CD4-positive, CD25-positive, alpha-beta regulatory T cell (primary cell): ENCODE measurements around the gene RRBP1. TPM values are rescaled to one million over a fixed set of nuclear protein-coding genes. Genes with fewer than 3 reads are reported as not detected.

Experiments used
- ATAC-seq, 2 donors: fragments of 150-1000 bp; cut with Tn5 transposase; one replicate each; pipeline ENCODE4 v1.10.0; 2021; ENCODE audit warnings: low read depth in 2 of 2, moderate number of reproducible peaks in 2 of 2, moderate library complexity in 1 of 2
- DNase-seq, 3 donors: peaks; one replicate each; pipeline versions ENCODE4 v3.0.0 to v3.0.0-alpha.2; 2012 to 2022; ENCODE audit warnings: mixed read lengths in 1 of 3
- H3K27ac ChIP-seq: one replicate; pipeline ENCODE4 v1.7.0; 2013; ENCODE audit warnings: mild to moderate bottlenecking, low read length; ENCODE audit not compliant: insufficient read depth, poor library complexity, severe bottlenecking
- H3K27me3 ChIP-seq: one replicate; pipeline ENCODE4 v1.7.0; 2013; ENCODE audit warnings: low read length; ENCODE audit not compliant: control insufficient read depth, insufficient read depth
- H3K36me3 ChIP-seq: one replicate; pipeline ENCODE4 v1.7.0; 2013; ENCODE audit warnings: mild to moderate bottlenecking, low read length, moderate library complexity; ENCODE audit not compliant: control insufficient read depth, insufficient read depth
- H3K4me1 ChIP-seq: 2 replicates; pipeline ENCODE4 v1.7.0; 2013; ENCODE audit warnings: mild to moderate bottlenecking, low read length; ENCODE audit not compliant: insufficient read depth, control insufficient read depth, poor library complexity, severe bottlenecking
- H3K4me3 ChIP-seq: one replicate; pipeline ENCODE4 v1.7.0; 2013; ENCODE audit warnings: low read depth, mild to moderate bottlenecking, low read length, moderate library complexity
- H3K9me3 ChIP-seq, 2 experiments: 1 replicate in 1 of 2; 2 replicates in 1 of 2; pipeline ENCODE4 v1.7.0; 2013; ENCODE audit warnings: low read length in 2 of 2, mild to moderate bottlenecking in 1 of 2, moderate library complexity in 1 of 2; ENCODE audit not compliant: control insufficient read depth in 2 of 2
- H3K27ac Mint-ChIP-seq, 3 donors: one replicate each; pipeline ENCODE4 v1.8.0; 2020 to 2022; ENCODE audit warnings: mild to moderate bottlenecking in 3 of 3, mixed read lengths in 3 of 3, moderate library complexity in 2 of 3
- H3K27me3 Mint-ChIP-seq: one replicate; pipeline ENCODE4 v1.8.0; 2022; ENCODE audit warnings: mild to moderate bottlenecking, mixed read lengths
- H3K36me3 Mint-ChIP-seq: one replicate; pipeline ENCODE4 v1.8.0; 2020; ENCODE audit warnings: mixed read lengths
- H3K4me1 Mint-ChIP-seq, 4 donors: one replicate each; pipeline ENCODE4 v1.8.0; 2020 to 2022; ENCODE audit warnings: mixed read lengths in 4 of 4, mild to moderate bottlenecking in 1 of 4
- H3K4me3 Mint-ChIP-seq, 4 donors: one replicate each; pipeline ENCODE4 v1.8.0; 2020 to 2022; ENCODE audit warnings: mild to moderate bottlenecking in 4 of 4, mixed read lengths in 4 of 4, moderate library complexity in 3 of 4
- H3K9me3 Mint-ChIP-seq, 7 donors: one replicate each; pipeline ENCODE4 v1.8.0; 2020 to 2022; ENCODE audit warnings: mixed read lengths in 7 of 7, mild to moderate bottlenecking in 3 of 7, moderate library complexity in 2 of 7
- polyA plus RNA-seq, 4 donors: library from polyadenylated mRNA; unstranded; fragments of 300-500 nt; fragmentation: Illumina TruSeq; gene quantifications; one replicate each; pipeline ENCODE4 v1.2.3, GENCODE V29; 2021
- total RNA-seq: library from RNA; stranded (reverse); gene quantifications from one replicate; pipeline ENCODE4 v1.2.3, GENCODE V29; 2022

RRBP1 gene
- total and polyA plus RNA-seq, 5 donors from 2014 or later = 0.60 to 33.6 (median 1.8) TPM

- Mint-ChIP-seq H3K4me3 (no peak overlapping the region), H3K4me1 (peaks cover 0 to 15% (median 6%) of the 10 kb centered on the region in 4 donors), H3K27me3 (no peaks in the 10 kb centered on the region), H3K9me3 (no peaks in the 10 kb centered on the region), H3K36me3 (peaks cover 3% of the 10 kb centered on the region), H3K27ac (peak overlapping the region in 1 of 3 donors; percentile 15)
- H3K36me3 ChIP-seq = peaks cover 10% of the 10 kb centered on the region
- no peaks in the 10 kb centered on the region for H3K9me3 ChIP-seq
- H3K27ac ChIP-seq = no peak overlapping the region
- H3K4me3 ChIP-seq = no peak overlapping the region
- no peak for DNase-seq
- ATAC-seq = no peak
- no peaks in the 10 kb centered on the region for H3K27me3 ChIP-seq
- H3K4me1 ChIP-seq = peaks cover 12% of the 10 kb centered on the region
These were observed 65.4 kb downstream of the RRBP1 start for GRCh38 chr20:17616480-17617211.

GRCh38 chr20:17615645-17616479, 66.2 kb downstream of the RRBP1 start:
- DNase-seq = no peak
- Mint-ChIP-seq H3K4me1 (peaks cover 0 to 19% (median 6%) of the 10 kb centered on the region in 4 donors), H3K27ac (no peak overlapping the region), H3K36me3 (peaks cover 3% of the 10 kb centered on the region), H3K27me3 (no peaks in the 10 kb centered on the region), H3K9me3 (no peaks in the 10 kb centered on the region), H3K4me3 (no peak overlapping the region)
- H3K27me3 ChIP-seq = no peaks in the 10 kb centered on the region
- H3K27ac ChIP-seq = no peak overlapping the region
- no peak for ATAC-seq
- H3K9me3 ChIP-seq = no peaks in the 10 kb centered on the region
- peaks cover 20% of the 10 kb centered on the region for H3K4me1 ChIP-seq
- no peak overlapping the region for H3K4me3 ChIP-seq
- H3K36me3 ChIP-seq = peaks cover 4% of the 10 kb centered on the region

- H3K27ac ChIP-seq = no peak overlapping the region
- ATAC-seq (no peak), DNase-seq (no peak)
- Mint-ChIP-seq H3K27ac (peak overlapping the region in 1 of 3 donors; percentile 59), H3K36me3 (peaks cover 3% of the 10 kb centered on the region), H3K4me1 (peaks cover 4 to 27% (median 11%) of the 10 kb centered on the region in 4 donors), H3K4me3 (no peak overlapping the region), H3K27me3 (no peaks in the 10 kb centered on the region), H3K9me3 (no peaks in the 10 kb centered on the region)
- H3K9me3 ChIP-seq = no peaks in the 10 kb centered on the region
- no peak overlapping the region for H3K4me3 ChIP-seq
- peaks cover 29% of the 10 kb centered on the region for H3K4me1 ChIP-seq
- no peaks in the 10 kb centered on the region for H3K27me3 ChIP-seq
- peaks cover 3% of the 10 kb centered on the region for H3K36me3 ChIP-seq
These were observed 67.0 kb downstream of the RRBP1 start for GRCh38 chr20:17614812-17615644.

GRCh38 chr20:17614176-17614811, 67.7 kb downstream of the RRBP1 start:
- Histone ChIP-seq H3K4me3 (no peak overlapping the region), H3K36me3 (no peaks in the 10 kb centered on the region), H3K9me3 (no peaks in the 10 kb centered on the region), H3K4me1 (peaks cover 35% of the 10 kb centered on the region), H3K27ac (no peak overlapping the region), H3K27me3 (no peaks in the 10 kb centered on the region)
- Mint-ChIP-seq H3K36me3 (peaks cover 3% of the 10 kb centered on the region), H3K9me3 (no peaks in the 10 kb centered on the region), H3K27ac (peak overlapping the region in 2 of 3 donors; percentile 18 to 59), H3K27me3 (no peaks in the 10 kb centered on the region), H3K4me1 (peaks cover 4 to 35% (median 16%) of the 10 kb centered on the region in 4 donors), H3K4me3 (peak overlapping the region in 1 of 4 donors; percentile 81)
- ATAC-seq (no peak), DNase-seq (no peak)

DNA sequence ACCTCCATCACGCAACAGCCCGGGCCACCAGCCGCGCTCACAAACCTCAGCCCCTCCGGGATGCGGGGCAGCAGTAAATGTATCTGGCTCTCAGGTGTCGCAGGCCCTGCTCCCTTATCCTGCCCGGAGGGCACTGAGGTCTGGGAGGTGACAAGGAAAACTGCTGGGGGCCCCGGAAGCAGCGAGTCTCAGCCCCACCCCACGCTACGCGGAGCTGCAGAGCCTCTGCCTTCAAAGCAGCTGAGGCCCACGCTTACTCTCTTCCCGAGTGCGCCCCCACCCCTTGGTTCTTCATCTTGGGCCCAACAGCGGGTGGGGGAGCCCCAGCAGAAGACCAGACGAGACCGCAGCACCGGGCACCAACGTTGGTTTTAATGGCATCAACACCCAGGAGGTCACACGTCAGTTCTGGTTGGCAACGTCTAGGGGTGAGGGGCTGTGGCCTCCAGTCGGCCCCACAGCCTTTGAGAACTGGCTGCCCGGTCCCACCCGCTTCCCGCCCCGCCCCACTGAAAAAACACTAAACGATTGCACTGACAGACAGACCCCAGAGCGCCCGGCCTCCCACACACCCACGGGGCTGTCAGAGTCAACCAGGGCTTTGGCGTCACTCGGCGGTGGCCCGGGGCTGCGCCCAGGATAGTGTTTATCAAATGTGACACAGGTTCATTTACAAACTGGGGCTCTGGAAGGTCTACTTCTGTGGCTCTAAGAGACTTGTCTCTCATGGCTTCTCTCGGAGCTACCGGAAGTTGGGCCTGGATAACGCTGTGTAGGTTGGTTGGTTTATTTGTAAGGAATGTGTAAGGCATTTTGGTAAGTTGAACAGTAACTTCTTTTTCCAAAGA, 68.5 kb downstream of the RRBP1 start:
- peaks cover 37% of the 10 kb centered on the region for H3K4me1 ChIP-seq
- Mint-ChIP-seq H3K27ac (peak overlapping the region in 1 of 3 donors; percentile 18), H3K27me3 (no peaks in the 10 kb centered on the region), H3K36me3 (peaks cover 3% of the 10 kb centered on the region), H3K4me1 (peaks cover 4 to 40% (median 20%) of the 10 kb centered on the region in 4 donors), H3K9me3 (no peaks in the 10 kb centered on the region), H3K4me3 (peak overlapping the region in 1 of 4 donors; percentile 81)
- no peaks in the 10 kb centered on the region for H3K27me3 ChIP-seq
- no peak for ATAC-seq
- DNase-seq = no peak
- no peaks in the 10 kb centered on the region for H3K36me3 ChIP-seq
- H3K9me3 ChIP-seq = no peaks in the 10 kb centered on the region
- H3K27ac ChIP-seq = no peak overlapping the region
- no peak overlapping the region for H3K4me3 ChIP-seq

GRCh38 chr20:17612992-17613327, 69.1 kb downstream of the RRBP1 start:
- H3K27ac Mint-ChIP-seq = peak overlapping the region; percentile 5 to 98 (median 95)
- Histone ChIP-seq H3K27me3 (no peaks in the 10 kb centered on the region), H3K4me3 (no peak overlapping the region), H3K4me1 (peaks cover 37% of the 10 kb centered on the region), H3K27ac (peak overlapping the region; percentile 49), H3K36me3 (no peaks in the 10 kb centered on the region), H3K9me3 (no peaks in the 10 kb centered on the region)
- no peak for ATAC-seq
- H3K27me3 Mint-ChIP-seq = no peaks in the 10 kb centered on the region
- no peaks in the 10 kb centered on the region for H3K9me3 Mint-ChIP-seq
- H3K4me3 Mint-ChIP-seq = no peak overlapping the region
- H3K4me1 Mint-ChIP-seq = peaks cover 4 to 40% (median 20%) of the 10 kb centered on the region in 4 donors
- DNase-seq = no peak
- H3K36me3 Mint-ChIP-seq = peaks cover 2% of the 10 kb centered on the region
